Osteocyte (in vitro differentiated cells): ENCODE data around the gene CTIF. TPM values are rescaled to one million over a fixed set of nuclear protein-coding genes. Genes with fewer than 3 reads are reported as not detected.
A peak's percentile ranks its signal among the peaks of the same experiment; 100 is the strongest.

Experiments
- DNase-seq: peaks from one replicate; pipeline ENCODE4 v3.0.0; 2021; ENCODE audit warnings: mixed read lengths; ENCODE audit not compliant: unreplicated experiment; ENCODE audit errors: extremely low spot score
- H3K27ac Mint-ChIP-seq: one replicate; pipeline ENCODE4 v1.8.0; 2021; ENCODE audit warnings: mild to moderate bottlenecking, mixed read lengths; ENCODE audit not compliant: unreplicated experiment
- H3K27me3 Mint-ChIP-seq: one replicate; pipeline ENCODE4 v1.8.0; 2021; ENCODE audit warnings: mixed read lengths; ENCODE audit not compliant: unreplicated experiment
- H3K36me3 Mint-ChIP-seq: one replicate; pipeline ENCODE4 v1.8.0; 2021; ENCODE audit warnings: mixed read lengths; ENCODE audit not compliant: unreplicated experiment
- H3K4me1 Mint-ChIP-seq: one replicate; pipeline ENCODE4 v1.8.0; 2021; ENCODE audit warnings: mixed read lengths; ENCODE audit not compliant: unreplicated experiment
- H3K4me3 Mint-ChIP-seq: one replicate; pipeline ENCODE4 v1.8.0; 2021; ENCODE audit warnings: mild to moderate bottlenecking, moderate library complexity, mixed read lengths; ENCODE audit not compliant: unreplicated experiment
- H3K9me3 Mint-ChIP-seq: one replicate; pipeline ENCODE4 v1.8.0; 2021; ENCODE audit warnings: mixed read lengths; ENCODE audit not compliant: unreplicated experiment
- CTCF ChIP-seq: fragments of 200-600 bp; sonication (generic); IDR thresholded peaks from 2 replicates; pipeline ENCODE4 v1.5.0; 2021; ENCODE audit warnings: antibody characterized with exemption, mild to moderate bottlenecking, moderate library complexity
- total RNA-seq: library from RNA; stranded (reverse); gene quantifications from 2 replicates; pipeline ENCODE4 v1.2.1, GENCODE V29; 2021

The CTIF gene
- total RNA-seq, 1 donor from 2014 or later: 172 TPM

GRCh38 chr18:48816554-48816953, 277.7 kb downstream of the CTIF start:
- peak; percentile 59 for DNase-seq
- Mint-ChIP-seq H3K4me3 (no peak overlapping the region), H3K9me3 (no peaks in the 10 kb centered on the region), H3K36me3 (peaks cover 55% of the 10 kb centered on the region), H3K4me1 (peaks cover 28% of the 10 kb centered on the region), H3K27ac (no peak overlapping the region), H3K27me3 (no peaks in the 10 kb centered on the region)
- no peak for TF ChIP-seq CTCF

- DNase-seq: peak; percentile 68
- no peaks in the 10 kb centered on the region for H3K9me3 Mint-ChIP-seq
- H3K4me3 Mint-ChIP-seq: no peak overlapping the region
- no peak for TF ChIP-seq CTCF
- H3K36me3 Mint-ChIP-seq: peaks cover 60% of the 10 kb centered on the region
- no peak overlapping the region for H3K27ac Mint-ChIP-seq
- H3K27me3 Mint-ChIP-seq: no peaks in the 10 kb centered on the region
- H3K4me1 Mint-ChIP-seq: peaks cover 30% of the 10 kb centered on the region
Observed at GRCh38 chr18:48817021-48817461, 278.2 kb downstream of the CTIF start.

- no peak for TF ChIP-seq CTCF
- Mint-ChIP-seq H3K36me3 (peaks cover 60% of the 10 kb centered on the region), H3K4me1 (peaks cover 23% of the 10 kb centered on the region), H3K4me3 (no peak overlapping the region), H3K27ac (peak overlapping the region; percentile 59), H3K9me3 (peaks cover 11% of the 10 kb centered on the region), H3K27me3 (no peaks in the 10 kb centered on the region)
- DNase-seq: peak; percentile 67
Observed at GRCh38 chr18:48818329-48819254, 279.8 kb downstream of the CTIF start.

GRCh38 chr18:48819276-48819675, 280.4 kb downstream of the CTIF start:
- H3K9me3 Mint-ChIP-seq: peaks cover 11% of the 10 kb centered on the region
- H3K27ac Mint-ChIP-seq: no peak overlapping the region
- peaks cover 65% of the 10 kb centered on the region for H3K36me3 Mint-ChIP-seq
- peaks cover 18% of the 10 kb centered on the region for H3K4me1 Mint-ChIP-seq
- DNase-seq: peak; percentile 65
- no peak for TF ChIP-seq CTCF
- H3K4me3 Mint-ChIP-seq: no peak overlapping the region
- H3K27me3 Mint-ChIP-seq: no peaks in the 10 kb centered on the region

GRCh38 chr18:48819781-48820482, 281.1 kb downstream of the CTIF start:
- H3K4me1 Mint-ChIP-seq: peaks cover 18% of the 10 kb centered on the region
- H3K9me3 Mint-ChIP-seq: peaks cover 11% of the 10 kb centered on the region
- peak; percentile 67 for DNase-seq
- H3K27me3 Mint-ChIP-seq: no peaks in the 10 kb centered on the region
- peak overlapping the region; percentile 23 for H3K27ac Mint-ChIP-seq
- no peak for TF ChIP-seq CTCF
- peaks cover 70% of the 10 kb centered on the region for H3K36me3 Mint-ChIP-seq
- no peak overlapping the region for H3K4me3 Mint-ChIP-seq
